ENCODE measurements around the gene GTF3C4.

GTF3C4 gene

GRCh38 chr9:132732326-132733259 is 62.3 kb downstream of the GTF3C4 start:
- DNase-seq (ENCODE audit: low read depth): peak; percentile 15
- H3K4me1 ChIP-seq (ENCODE audit: control insufficient read depth, insufficient read depth, low read length): no peaks in the 10 kb centered on the region
- no peaks in the 10 kb centered on the region for H3K9me3 ChIP-seq (ENCODE audit: control insufficient read depth, low read length)
- no peak overlapping the region for H3K4me3 ChIP-seq (ENCODE audit: low read length)
- peaks cover 35% of the 10 kb centered on the region for H3K27me3 ChIP-seq (replicated peaks; ENCODE audit: control insufficient read depth, insufficient read depth, low read length)
- no peaks in the 10 kb centered on the region for H3K36me3 ChIP-seq (ENCODE audit: control insufficient read depth, insufficient read depth, low read length, severe bottlenecking)
- no peak overlapping the region for H3K9ac ChIP-seq (ENCODE audit: low read length)

DNA sequence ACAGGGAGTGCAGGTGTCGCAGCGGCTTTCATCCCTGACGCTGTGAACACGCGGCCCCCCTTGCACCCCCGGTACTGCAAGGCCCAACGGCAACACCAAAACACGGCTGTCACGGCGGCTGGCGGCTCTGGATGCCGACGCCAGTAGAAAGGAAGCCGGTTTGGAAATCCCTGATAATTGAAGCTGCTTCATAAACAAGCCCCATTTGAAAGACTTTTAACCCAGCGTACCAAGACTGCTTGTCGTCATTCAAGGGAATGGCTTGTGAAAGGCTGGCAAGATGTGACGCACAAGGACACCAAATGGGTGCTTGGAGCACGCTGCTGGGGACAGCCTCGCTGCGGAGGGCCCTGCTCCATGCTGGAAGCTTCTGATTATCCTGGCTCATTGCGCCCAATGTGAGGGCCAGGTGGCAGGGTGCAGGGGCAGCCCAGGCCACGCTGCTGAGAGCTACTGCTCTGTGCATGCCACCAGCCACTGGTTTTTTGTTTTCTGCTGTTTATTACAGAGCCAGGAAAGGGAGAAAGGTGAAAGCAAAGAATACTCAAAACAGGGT is 63.1 kb downstream of the GTF3C4 start:
- no peaks in the 10 kb centered on the region for H3K9me3 ChIP-seq (ENCODE audit: control insufficient read depth, low read length)
- H3K36me3 ChIP-seq (ENCODE audit: control insufficient read depth, insufficient read depth, low read length, severe bottlenecking): no peaks in the 10 kb centered on the region
- H3K27me3 ChIP-seq (replicated peaks; ENCODE audit: control insufficient read depth, insufficient read depth, low read length): peaks cover 28% of the 10 kb centered on the region
- DNase-seq (ENCODE audit: low read depth): no peak
- H3K4me3 ChIP-seq (ENCODE audit: low read length): no peak overlapping the region
- no peaks in the 10 kb centered on the region for H3K4me1 ChIP-seq (ENCODE audit: control insufficient read depth, insufficient read depth, low read length)
- H3K9ac ChIP-seq (ENCODE audit: low read length): no peak overlapping the region

DNA sequence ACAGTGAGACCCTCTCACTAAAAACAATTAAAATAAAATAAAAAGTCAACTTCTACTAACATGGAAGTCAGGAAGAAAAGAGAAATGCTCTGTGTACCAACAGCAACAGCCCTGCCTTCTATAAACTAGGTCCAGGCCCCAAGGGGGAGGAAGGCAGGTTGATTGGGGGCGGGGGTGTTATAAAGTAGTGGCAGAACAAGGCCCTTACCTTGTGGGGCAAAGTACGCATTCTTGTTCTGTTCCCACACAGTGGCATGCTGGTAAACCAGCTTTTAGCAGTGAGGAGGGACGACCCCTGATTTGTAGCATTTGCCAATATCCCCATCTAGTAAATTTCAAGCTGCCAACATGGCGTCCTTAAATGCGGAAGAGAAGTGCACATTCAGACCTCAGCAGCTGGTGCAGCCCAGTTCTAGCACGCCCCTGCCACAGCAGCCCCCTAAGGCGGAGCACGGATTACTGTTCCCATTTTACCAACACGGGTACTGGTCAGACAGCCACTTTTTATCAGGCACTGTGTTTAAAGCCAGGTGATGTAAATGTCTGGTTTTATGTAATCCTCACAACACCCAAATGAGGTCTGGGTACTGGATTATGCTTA is 69.5 kb downstream of the GTF3C4 start:
- no peak overlapping the region for H3K9ac ChIP-seq (ENCODE audit: low read length)
- peaks cover 8% of the 10 kb centered on the region for H3K9me3 ChIP-seq (ENCODE audit: control insufficient read depth, low read length)
- no peak overlapping the region for H3K4me3 ChIP-seq (ENCODE audit: low read length)
- no peak for DNase-seq (ENCODE audit: low read depth)
- H3K27me3 ChIP-seq (replicated peaks; ENCODE audit: control insufficient read depth, insufficient read depth, low read length): peaks cover 46% of the 10 kb centered on the region
- H3K4me1 ChIP-seq (ENCODE audit: control insufficient read depth, insufficient read depth, low read length): no peaks in the 10 kb centered on the region
- H3K36me3 ChIP-seq (ENCODE audit: control insufficient read depth, insufficient read depth, low read length, severe bottlenecking): no peaks in the 10 kb centered on the region

GRCh38 chr9:132740526-132741309 is 70.5 kb downstream of the GTF3C4 start:
- Histone ChIP-seq H3K9ac (ENCODE audit: low read length) (no peak overlapping the region), H3K4me1 (ENCODE audit: control insufficient read depth, insufficient read depth, low read length) (no peaks in the 10 kb centered on the region), H3K4me3 (ENCODE audit: low read length) (no peak overlapping the region), H3K36me3 (ENCODE audit: control insufficient read depth, insufficient read depth, low read length, severe bottlenecking) (no peaks in the 10 kb centered on the region), H3K27me3 (replicated peaks; ENCODE audit: control insufficient read depth, insufficient read depth, low read length) (peaks cover 53% of the 10 kb centered on the region), H3K9me3 (ENCODE audit: control insufficient read depth, low read length) (peaks cover 8% of the 10 kb centered on the region)
- no peak for DNase-seq (ENCODE audit: low read depth)

GRCh38 chr9:132742821-132743311 is 72.6 kb downstream of the GTF3C4 start:
- peaks cover 54% of the 10 kb centered on the region for H3K27me3 ChIP-seq (replicated peaks; ENCODE audit: control insufficient read depth, insufficient read depth, low read length)

GRCh38 chr9:132743931-132744479 is 73.7 kb downstream of the GTF3C4 start:
- Histone ChIP-seq H3K9ac (ENCODE audit: low read length) (no peak overlapping the region), H3K4me1 (ENCODE audit: control insufficient read depth, insufficient read depth, low read length) (no peaks in the 10 kb centered on the region), H3K27me3 (replicated peaks; ENCODE audit: control insufficient read depth, insufficient read depth, low read length) (peaks cover 54% of the 10 kb centered on the region), H3K4me3 (ENCODE audit: low read length) (no peak overlapping the region), H3K36me3 (ENCODE audit: control insufficient read depth, insufficient read depth, low read length, severe bottlenecking) (no peaks in the 10 kb centered on the region), H3K9me3 (ENCODE audit: control insufficient read depth, low read length) (peaks cover 8% of the 10 kb centered on the region)
- DNase-seq (ENCODE audit: low read depth): no peak

More at GRCh38 chr9:132742821-132743311, 72.6 kb downstream of the GTF3C4 start:
- H3K4me1 ChIP-seq (ENCODE audit: control insufficient read depth, insufficient read depth, low read length): no peaks in the 10 kb centered on the region
- H3K9me3 ChIP-seq (ENCODE audit: control insufficient read depth, low read length): peaks cover 8% of the 10 kb centered on the region
- H3K4me3 ChIP-seq (ENCODE audit: low read length): no peak overlapping the region
- no peak overlapping the region for H3K9ac ChIP-seq (ENCODE audit: low read length)
- no peaks in the 10 kb centered on the region for H3K36me3 ChIP-seq (ENCODE audit: control insufficient read depth, insufficient read depth, low read length, severe bottlenecking)
- no peak for DNase-seq (ENCODE audit: low read depth)

All from adipocyte (in vitro differentiated cells).